ENCODE data around the gene UGT3A2.

DNA sequence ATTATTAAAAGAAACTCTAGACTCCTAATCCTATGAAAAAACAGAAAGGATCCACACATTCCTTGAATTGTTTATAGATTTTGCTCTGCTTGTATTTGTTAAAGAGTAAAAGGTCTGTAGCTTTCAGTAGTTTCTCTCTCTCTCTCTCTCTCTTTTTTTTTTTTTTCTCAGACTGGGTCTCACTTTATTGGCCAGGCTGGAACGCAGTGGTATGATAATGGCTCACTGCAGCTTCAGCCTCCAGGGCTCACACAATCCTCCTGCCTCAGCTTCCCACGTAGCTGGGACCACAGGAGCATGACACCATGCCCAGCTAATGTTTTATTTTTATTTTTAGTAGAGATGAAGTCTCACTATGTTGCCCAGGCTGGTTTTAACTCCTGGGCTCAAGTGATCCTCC is 9.3 kb downstream of the UGT3A2 start:
- no peak for TF ChIP-seq POLR2AphosphoS5 (IDR thresholded peaks at IDR 0.05; ENCODE audit: low read depth, low read length)
- TF ChIP-seq TEAD4 (IDR thresholded peaks at IDR 0.05; ENCODE audit: borderline replicate concordance, insufficient read depth) = no peak
- no peak for TF ChIP-seq RAD21 (IDR thresholded peaks at IDR 0.05; ENCODE audit: low read length)
- TF ChIP-seq, protein P1, sequence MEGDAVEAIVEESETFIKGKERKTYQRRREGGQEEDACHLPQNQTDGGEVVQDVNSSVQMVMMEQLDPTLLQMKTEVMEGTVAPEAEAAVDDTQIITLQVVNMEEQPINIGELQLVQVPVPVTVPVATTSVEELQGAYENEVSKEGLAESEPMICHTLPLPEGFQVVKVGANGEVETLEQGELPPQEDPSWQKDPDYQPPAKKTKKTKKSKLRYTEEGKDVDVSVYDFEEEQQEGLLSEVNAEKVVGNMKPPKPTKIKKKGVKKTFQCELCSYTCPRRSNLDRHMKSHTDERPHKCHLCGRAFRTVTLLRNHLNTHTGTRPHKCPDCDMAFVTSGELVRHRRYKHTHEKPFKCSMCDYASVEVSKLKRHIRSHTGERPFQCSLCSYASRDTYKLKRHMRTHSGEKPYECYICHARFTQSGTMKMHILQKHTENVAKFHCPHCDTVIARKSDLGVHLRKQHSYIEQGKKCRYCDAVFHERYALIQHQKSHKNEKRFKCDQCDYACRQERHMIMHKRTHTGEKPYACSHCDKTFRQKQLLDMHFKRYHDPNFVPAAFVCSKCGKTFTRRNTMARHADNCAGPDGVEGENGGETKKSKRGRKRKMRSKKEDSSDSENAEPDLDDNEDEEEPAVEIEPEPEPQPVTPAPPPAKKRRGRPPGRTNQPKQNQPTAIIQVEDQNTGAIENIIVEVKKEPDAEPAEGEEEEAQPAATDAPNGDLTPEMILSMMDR (IDR thresholded peaks at IDR 0.05) = no peak
- TF ChIP-seq MXI1 (IDR thresholded peaks at IDR 0.05; ENCODE audit: low read depth, low read length) = no peak
